HG03064 (cell line): ENCODE measurements around the gene C5AR2.
"Not testable (repeated sequence)": the region's sequence is repeated elsewhere in the genome, so short reads cannot be mapped to it uniquely, and the experiment has no call there.

Experiments used
- ATAC-seq: cut with Tn5 transposase; IDR thresholded peaks from one replicate; pipeline ENCODE4 v1.9.1; 2021; ENCODE audit warnings: low read depth; ENCODE audit not compliant: unreplicated experiment

C5AR2 gene

GRCh38 chr19:47322058-47322457, 9.9 kb upstream of the C5AR2 start:
- no peak for ATAC-seq

GRCh38 chr19:47323409-47323808, 8.6 kb upstream of the C5AR2 start:
- ATAC-seq, result no peak

GRCh38 chr19:47323872-47324271, 8.1 kb upstream of the C5AR2 start:
- ATAC-seq, result no peak

GRCh38 chr19:47324502-47324901, 7.5 kb upstream of the C5AR2 start:
- no peak for ATAC-seq

GRCh38 chr19:47330466-47330869, 1.5 kb upstream of the C5AR2 start:
- ATAC-seq, result no peak

GRCh38 chr19:47331490-47331889, 485 bp upstream of the C5AR2 start:
- no peak for ATAC-seq

GRCh38 chr19:47336765-47337718, 5.1 kb downstream of the C5AR2 start:
- not testable (repeated sequence) for ATAC-seq

GRCh38 chr19:47339196-47339880, 7.4 kb downstream of the C5AR2 start:
- no peak for ATAC-seq

- ATAC-seq, result no peak
Observed at GRCh38 chr19:47340477-47341208, 8.7 kb downstream of the C5AR2 start.

- ATAC-seq, result no peak
Observed at GRCh38 chr19:47341734-47342133, 9.8 kb downstream of the C5AR2 start.

GRCh38 chr19:47343194-47343802, 11.3 kb downstream of the C5AR2 start:
- no peak for ATAC-seq

- ATAC-seq, result no peak
Observed at GRCh38 chr19:47344425-47344824, 12.4 kb downstream of the C5AR2 start.

- ATAC-seq, result not testable (repeated sequence)
Observed at GRCh38 chr19:47346024-47346423, 14.0 kb downstream of the C5AR2 start.

GRCh38 chr19:47348819-47349795, 17.1 kb downstream of the C5AR2 start, which contains the start of gene DHX34:
DHX34 (plus strand) TSS chr19:47349315; CDS start chr19:47353031, 3,716 bp downstream.
- peak; percentile 80 for ATAC-seq

GRCh38 chr19:47350630-47351029, 18.7 kb downstream of the C5AR2 start:
- ATAC-seq, result no peak

- no peak for ATAC-seq
Observed at GRCh38 chr19:47351548-47351947, 19.6 kb downstream of the C5AR2 start.

GRCh38 chr19:47352095-47352494, 20.1 kb downstream of the C5AR2 start:
- no peak for ATAC-seq

GRCh38 chr19:47353307-47353712, 21.3 kb downstream of the C5AR2 start:
- no peak for ATAC-seq

- ATAC-seq, result no peak
Observed at GRCh38 chr19:47356900-47357299, 24.9 kb downstream of the C5AR2 start.
